Right atrium auricular region (tissue), 2 donors: ENCODE measurements around the gene ZNF774. TPM values are rescaled to one million over a fixed set of nuclear protein-coding genes. Genes with fewer than 3 reads are reported as not detected.
"Not testable (repeated sequence)": the region's sequence is repeated elsewhere in the genome, so short reads cannot be mapped to it uniquely, and the experiment has no call there.

Source experiments
- DNase-seq: peaks from one replicate; pipeline ENCODE4 v3.0.0-alpha.2; 2019; ENCODE audit warnings: low spot score
- H3K27ac ChIP-seq, 2 donors: fragments of 200-600 bp; sonication (generic); 1 replicate in 1 of 2; 2 replicates in 1 of 2; pipeline ENCODE4 v1.5.1; 2016 to 2019
- H3K27me3 ChIP-seq, 2 donors: fragments of 200-600 bp; sonication (generic); one replicate each; pipeline versions ENCODE4 v1.5.1 to v1.6.0; 2017 to 2019
- H3K36me3 ChIP-seq: fragments of 200-600 bp; sonication (generic); one replicate; pipeline ENCODE4 v1.5.1; 2016
- H3K4me1 ChIP-seq, 2 donors: fragments of 200-600 bp; sonication (generic); one replicate each; pipeline versions ENCODE4 v1.5.1 to v1.6.0; 2017 to 2019
- H3K4me3 ChIP-seq, 2 donors: fragments of 200-600 bp; sonication (generic); 1 replicate in 1 of 2; 2 replicates in 1 of 2; pipeline ENCODE4 v1.5.1; 2017 to 2019; ENCODE audit warnings: mild to moderate bottlenecking in 1 of 2, moderate library complexity in 1 of 2
- H3K9me3 ChIP-seq, 2 donors: fragments of 200-600 bp; sonication (generic); one replicate each; pipeline ENCODE4 v1.5.1; 2019
- total RNA-seq, 2 donors: library from RNA; depleted of rRNA; stranded (reverse); fragments of >200 nt; gene quantifications; one replicate each; pipeline ENCODE4 v1.1.0, GENCODE V29; 2016
- TF ChIP-seq, protein P1 (sequence below), 2 donors: fragments of 200-600 bp; sonication (generic); IDR thresholded peaks; one replicate each; pipeline ENCODE4 v1.5.1; 2019; ENCODE audit warnings: antibody characterized with exemption in 2 of 2

Gene ZNF774
- total RNA-seq, 2 donors from 2014 or later: 3.7 to 4.3 TPM

DNA sequence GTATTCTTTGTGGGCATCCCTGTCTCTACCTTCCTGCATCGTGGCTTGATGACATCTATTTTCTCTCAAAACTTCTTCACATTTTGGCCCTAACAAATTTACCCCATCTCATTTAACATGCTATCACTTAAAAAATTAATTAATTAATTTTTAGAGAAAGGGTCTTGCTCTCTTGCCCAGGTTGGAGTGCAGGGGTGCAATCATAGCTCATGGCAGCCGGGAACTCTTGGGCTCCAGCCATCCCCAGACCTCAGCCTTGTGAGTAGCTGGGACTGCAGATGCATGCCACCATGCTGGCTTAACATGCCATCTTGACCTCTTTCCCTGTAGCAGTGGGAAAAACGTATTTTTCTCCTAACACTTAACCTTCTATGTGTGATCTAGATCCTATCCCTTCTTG, 56.6 kb downstream of the ZNF774 start:
- no peaks in the 10 kb centered on the region for H3K36me3 ChIP-seq
- DNase-seq: no peak
- no peaks in the 10 kb centered on the region for H3K9me3 ChIP-seq
- TF ChIP-seq, protein P1, sequence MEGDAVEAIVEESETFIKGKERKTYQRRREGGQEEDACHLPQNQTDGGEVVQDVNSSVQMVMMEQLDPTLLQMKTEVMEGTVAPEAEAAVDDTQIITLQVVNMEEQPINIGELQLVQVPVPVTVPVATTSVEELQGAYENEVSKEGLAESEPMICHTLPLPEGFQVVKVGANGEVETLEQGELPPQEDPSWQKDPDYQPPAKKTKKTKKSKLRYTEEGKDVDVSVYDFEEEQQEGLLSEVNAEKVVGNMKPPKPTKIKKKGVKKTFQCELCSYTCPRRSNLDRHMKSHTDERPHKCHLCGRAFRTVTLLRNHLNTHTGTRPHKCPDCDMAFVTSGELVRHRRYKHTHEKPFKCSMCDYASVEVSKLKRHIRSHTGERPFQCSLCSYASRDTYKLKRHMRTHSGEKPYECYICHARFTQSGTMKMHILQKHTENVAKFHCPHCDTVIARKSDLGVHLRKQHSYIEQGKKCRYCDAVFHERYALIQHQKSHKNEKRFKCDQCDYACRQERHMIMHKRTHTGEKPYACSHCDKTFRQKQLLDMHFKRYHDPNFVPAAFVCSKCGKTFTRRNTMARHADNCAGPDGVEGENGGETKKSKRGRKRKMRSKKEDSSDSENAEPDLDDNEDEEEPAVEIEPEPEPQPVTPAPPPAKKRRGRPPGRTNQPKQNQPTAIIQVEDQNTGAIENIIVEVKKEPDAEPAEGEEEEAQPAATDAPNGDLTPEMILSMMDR (IDR thresholded peaks at IDR 0.05): no peak
- H3K27ac ChIP-seq: no peak overlapping the region
- peaks cover 0 to 73% of the 10 kb centered on the region in 2 donors for H3K4me1 ChIP-seq
- H3K4me3 ChIP-seq: no peak overlapping the region
- no peaks in the 10 kb centered on the region for H3K27me3 ChIP-seq

- H3K4me3 ChIP-seq, DNase-seq, H3K36me3 ChIP-seq, H3K9me3 ChIP-seq, H3K27ac ChIP-seq, H3K27me3 ChIP-seq: not testable (repeated sequence)
- H3K4me1 ChIP-seq: peaks cover 0 to 73% of the 10 kb centered on the region in 2 donors
Observed at GRCh38 chr15:90409587-90409986, 57.5 kb downstream of the ZNF774 start.

- not testable (repeated sequence) for H3K36me3 ChIP-seq, H3K9me3 ChIP-seq, H3K27me3 ChIP-seq, DNase-seq, H3K4me3 ChIP-seq, H3K27ac ChIP-seq
- H3K4me1 ChIP-seq: peaks cover 0 to 69% of the 10 kb centered on the region in 2 donors
Observed at GRCh38 chr15:90410316-90410715, 58.2 kb downstream of the ZNF774 start.

- no peak for DNase-seq
- Histone ChIP-seq H3K27ac (no peak overlapping the region), H3K36me3 (no peaks in the 10 kb centered on the region), H3K4me1 (peaks cover 0 to 60% of the 10 kb centered on the region in 2 donors), H3K27me3 (no peaks in the 10 kb centered on the region), H3K4me3 (no peak overlapping the region), H3K9me3 (no peaks in the 10 kb centered on the region)
- TF ChIP-seq, protein P1 (IDR thresholded peaks at IDR 0.05): no peak
Observed at GRCh38 chr15:90411176-90411575, 59.1 kb downstream of the ZNF774 start.

Other genes with a start within 250 kb of the ZNF774 start
- 100 to 1,000 TPM; 119 to 249 TPM for gene IDH2, start 249.8 kb upstream of the ZNF774 start, total RNA-seq
- 10 to 100 TPM; 22.1 to 31.6 TPM for gene SEMA4B, start 151.0 kb upstream of the ZNF774 start, total RNA-seq
- gene CIB1, start 118.3 kb upstream of the ZNF774 start, total RNA-seq: 10 to 100 TPM; 24.9 to 31.1 TPM
- gene GDPGP1, start 118.1 kb upstream of the ZNF774 start, total RNA-seq: 10 to 100 TPM in 1 of 2 donors, 1 to 10 TPM in 1; 8.6 to 16.1 TPM
- gene TTLL13, start 102.7 kb upstream of the ZNF774 start, total RNA-seq: not detected
- gene NGRN, start 86.6 kb upstream of the ZNF774 start, total RNA-seq: 100 to 1,000 TPM; 107 to 110 TPM
- gene IQGAP1, start 36.0 kb downstream of the ZNF774 start, total RNA-seq: 10 to 100 TPM; 56.5 to 96.3 TPM
- 10 to 100 TPM; 26.4 to 32.5 TPM for gene CRTC3, start 177.6 kb downstream of the ZNF774 start, total RNA-seq